Measurements from ENCODE around the gene CSRP3. TPM values are rescaled to one million over a fixed set of nuclear protein-coding genes. Genes with fewer than 3 reads are reported as not detected.
A peak's percentile ranks its signal among the peaks of the same experiment; 100 is the strongest.

The CSRP3 gene
- total RNA-seq, 6 donors from 2014 or later = not detected

GRCh38 chr11:19204836-19205235 lies 3.1 kb upstream of the CSRP3 start:
- WGBS, 2 donors = 87 to 95% methylated on average over 5 of the region's 5 CpGs
- Histone ChIP-seq H3K4me3 (no peak overlapping the region), H3K36me3 (no peaks in the 10 kb centered on the region), H3K4me1 (peaks cover 0 to 7% (median 0%) of the 10 kb centered on the region in 4 donors), H3K27ac (no peak overlapping the region), H3K9me3 (no peaks in the 10 kb centered on the region), H3K27me3 (no peaks in the 10 kb centered on the region)
- TF ChIP-seq POLR2AphosphoS5 (IDR thresholded peaks at IDR 0.05) = no peak
- no peak for TF ChIP-seq EP300 (IDR thresholded peaks at IDR 0.05)
- no peak for TF ChIP-seq POLR2A (IDR thresholded peaks at IDR 0.05)
- TF ChIP-seq, protein P1, sequence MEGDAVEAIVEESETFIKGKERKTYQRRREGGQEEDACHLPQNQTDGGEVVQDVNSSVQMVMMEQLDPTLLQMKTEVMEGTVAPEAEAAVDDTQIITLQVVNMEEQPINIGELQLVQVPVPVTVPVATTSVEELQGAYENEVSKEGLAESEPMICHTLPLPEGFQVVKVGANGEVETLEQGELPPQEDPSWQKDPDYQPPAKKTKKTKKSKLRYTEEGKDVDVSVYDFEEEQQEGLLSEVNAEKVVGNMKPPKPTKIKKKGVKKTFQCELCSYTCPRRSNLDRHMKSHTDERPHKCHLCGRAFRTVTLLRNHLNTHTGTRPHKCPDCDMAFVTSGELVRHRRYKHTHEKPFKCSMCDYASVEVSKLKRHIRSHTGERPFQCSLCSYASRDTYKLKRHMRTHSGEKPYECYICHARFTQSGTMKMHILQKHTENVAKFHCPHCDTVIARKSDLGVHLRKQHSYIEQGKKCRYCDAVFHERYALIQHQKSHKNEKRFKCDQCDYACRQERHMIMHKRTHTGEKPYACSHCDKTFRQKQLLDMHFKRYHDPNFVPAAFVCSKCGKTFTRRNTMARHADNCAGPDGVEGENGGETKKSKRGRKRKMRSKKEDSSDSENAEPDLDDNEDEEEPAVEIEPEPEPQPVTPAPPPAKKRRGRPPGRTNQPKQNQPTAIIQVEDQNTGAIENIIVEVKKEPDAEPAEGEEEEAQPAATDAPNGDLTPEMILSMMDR (IDR thresholded peaks at IDR 0.05) = no peak
- DNase-seq (no peak), ATAC-seq (ENCODE audit: low FRiP score in 2 of 2) (no peak)

- ATAC-seq (ENCODE audit: low FRiP score in 2 of 2) (peak in 1 of 2 donors; percentile 35), DNase-seq (peak in 1 of 2 donors; percentile 26)
- Histone ChIP-seq H3K9me3 (no peaks in the 10 kb centered on the region), H3K36me3 (no peaks in the 10 kb centered on the region), H3K27ac (no peak overlapping the region), H3K4me3 (no peak overlapping the region), H3K4me1 (peaks cover 0 to 7% (median 0%) of the 10 kb centered on the region in 4 donors), H3K27me3 (no peaks in the 10 kb centered on the region)
- TF ChIP-seq, protein P1 (IDR thresholded peaks at IDR 0.05) = no peak
- TF ChIP-seq POLR2A (IDR thresholded peaks at IDR 0.05) (no peak), POLR2AphosphoS5 (IDR thresholded peaks at IDR 0.05) (no peak), EP300 (IDR thresholded peaks at IDR 0.05) (no peak)
- 19 to 21% methylated on average over 6 of the region's 6 CpGs for WGBS, 2 donors
Measured at GRCh38 chr11:19200410-19201201, 1.2 kb downstream of the CSRP3 start.

DNA sequence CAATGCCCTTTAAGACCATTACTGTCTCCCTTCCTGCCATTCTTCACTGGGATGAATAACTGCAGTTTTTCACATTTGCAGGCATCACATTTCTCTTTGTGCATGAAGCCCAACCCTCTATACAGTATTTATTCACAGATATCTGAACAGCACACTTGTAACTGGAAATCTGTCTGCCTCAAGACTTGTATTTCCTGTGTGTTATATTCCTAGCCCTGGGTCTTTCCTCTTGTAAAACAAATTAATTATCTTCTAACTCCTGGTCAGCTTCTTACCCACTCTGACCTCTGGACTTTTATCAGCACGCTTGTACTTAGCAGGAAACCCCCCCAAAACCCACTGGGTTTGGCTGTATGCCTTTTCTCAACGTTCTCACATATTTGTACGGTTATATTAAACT lies 2.0 kb downstream of the CSRP3 start:
- Histone ChIP-seq H3K4me3 (no peak overlapping the region), H3K4me1 (peaks cover 0 to 7% (median 0%) of the 10 kb centered on the region in 4 donors), H3K27me3 (no peaks in the 10 kb centered on the region), H3K36me3 (no peaks in the 10 kb centered on the region), H3K27ac (no peak overlapping the region), H3K9me3 (no peaks in the 10 kb centered on the region)
- WGBS, 2 donors = 10 to 11% methylated on average over 3 of the region's 3 CpGs
- ATAC-seq (ENCODE audit: low FRiP score in 2 of 2) = no peak
- TF ChIP-seq, protein P1 (IDR thresholded peaks at IDR 0.05) = no peak
- no peak for TF ChIP-seq EP300 (IDR thresholded peaks at IDR 0.05)
- no peak for TF ChIP-seq POLR2A (IDR thresholded peaks at IDR 0.05)
- TF ChIP-seq POLR2AphosphoS5 (IDR thresholded peaks at IDR 0.05) = no peak
- DNase-seq = no peak

- no peak for ATAC-seq (ENCODE audit: low FRiP score in 2 of 2)
- Histone ChIP-seq H3K4me3 (no peak overlapping the region), H3K9me3 (no peaks in the 10 kb centered on the region), H3K4me1 (peaks cover 0 to 7% (median 0%) of the 10 kb centered on the region in 4 donors), H3K27me3 (no peaks in the 10 kb centered on the region), H3K36me3 (no peaks in the 10 kb centered on the region), H3K27ac (no peak overlapping the region)
- no peak for TF ChIP-seq POLR2AphosphoS5 (IDR thresholded peaks at IDR 0.05)
- TF ChIP-seq, protein P1 (IDR thresholded peaks at IDR 0.05) = no peak
- no peak for TF ChIP-seq POLR2A (IDR thresholded peaks at IDR 0.05)
- TF ChIP-seq EP300 (IDR thresholded peaks at IDR 0.05) = no peak
- no peak for DNase-seq
- WGBS, 2 donors = 89 to 93% methylated on average over 7 of the region's 7 CpGs
Measured at GRCh38 chr11:19199048-19199447, 2.7 kb downstream of the CSRP3 start.

- no peak for TF ChIP-seq EP300 (IDR thresholded peaks at IDR 0.05)
- TF ChIP-seq, protein P1 (IDR thresholded peaks at IDR 0.05) = no peak
- TF ChIP-seq POLR2AphosphoS5 (IDR thresholded peaks at IDR 0.05) = no peak
- no peak for TF ChIP-seq POLR2A (IDR thresholded peaks at IDR 0.05)
- 84 to 85% methylated on average over 6 of the region's 6 CpGs for WGBS, 2 donors
- DNase-seq = no peak
- Histone ChIP-seq H3K4me1 (peaks cover 0 to 7% (median 0%) of the 10 kb centered on the region in 4 donors), H3K9me3 (no peaks in the 10 kb centered on the region), H3K27ac (no peak overlapping the region), H3K4me3 (no peak overlapping the region), H3K36me3 (no peaks in the 10 kb centered on the region), H3K27me3 (no peaks in the 10 kb centered on the region)
- no peak for ATAC-seq (ENCODE audit: low FRiP score in 2 of 2)
Measured at GRCh38 chr11:19196432-19196831, 5.4 kb downstream of the CSRP3 start.
